Heart left ventricle (tissue), 16 donors: Measurements from ENCODE around the gene RUNX2. TPM values are rescaled to one million over a fixed set of nuclear protein-coding genes. Genes with fewer than 3 reads are reported as not detected.

Experiments used
- ATAC-seq, 4 donors: fragments of 200-7000 bp; cut with Tn5 transposase; one replicate each; pipeline ENCODE4 v1.9.1; 2020 to 2022; ENCODE audit warnings: moderate library complexity in 4 of 4, mild to moderate bottlenecking in 3 of 4, moderate number of reproducible peaks in 1 of 4
- DNase-seq, 5 donors: peaks; one replicate each; pipeline ENCODE4 v3.0.0-alpha.2; 2020
- H3K27ac ChIP-seq, 12 donors: fragments of 200-600 bp; sonication (generic) in 4 of 12; one replicate each; pipeline versions ENCODE4 v1.5.0 to v1.8.0; 2016 to 2022; ENCODE audit warnings: mild to moderate bottlenecking in 2 of 12
- H3K27me3 ChIP-seq, 9 donors: fragments of 200-600 bp; sonication (generic) in 2 of 9; one replicate each; pipeline versions ENCODE4 v1.5.1 to v1.8.0; 2016 to 2022; ENCODE audit warnings: mild to moderate bottlenecking in 3 of 9
- H3K36me3 ChIP-seq, 9 donors: fragments of 200-600 bp; sonication (generic) in 2 of 9; one replicate each; pipeline versions ENCODE4 v1.5.0 to v1.8.0; 2018 to 2022; ENCODE audit warnings: mild to moderate bottlenecking in 2 of 9
- H3K4me1 ChIP-seq, 12 donors: fragments of 200-600 bp; sonication (generic) in 4 of 12; one replicate each; pipeline versions ENCODE4 v1.5.0 to v1.8.0; 2016 to 2022; ENCODE audit warnings: mild to moderate bottlenecking in 3 of 12
- H3K4me3 ChIP-seq, 12 donors: fragments of 200-600 bp; sonication (generic) in 4 of 12; one replicate each; pipeline versions ENCODE4 v1.5.0 to v1.8.0; 2017 to 2022; ENCODE audit warnings: mild to moderate bottlenecking in 9 of 12, moderate library complexity in 4 of 12
- H3K9me3 ChIP-seq, 12 donors: fragments of 200-600 bp; sonication (generic) in 4 of 12; one replicate each; pipeline versions ENCODE4 v1.5.0 to v1.8.0; 2016 to 2022; ENCODE audit warnings: mild to moderate bottlenecking in 1 of 12
- POLR2A ChIP-seq, 2 donors: fragments of 450-650 bp; IDR thresholded peaks; one replicate each; pipeline ENCODE4 v1.6.1; 2017; ENCODE audit warnings: antibody characterized with exemption in 2 of 2, mild to moderate bottlenecking in 2 of 2, moderate library complexity in 2 of 2
- WGBS, 4 donors: extraction: QIAGEN DNeasy Blood & Tissue Kit in 2 of 4; methylation state at CpG; one replicate each; pipeline versions ENCODE4 v1.1.5 to v1.1.7; 2013 to 2018; 5-methylcytosine and 5-hydroxymethylcytosine counted together
- intact Hi-C, 10 donors: fragments of 100-400 bp; cut with DNase I; formaldehyde crosslinking; loops; one replicate each; pipeline versions ENCODE4 v1.11.1 to v1.14.2; 2022
- polyA plus RNA-seq, 2 donors: library from polyadenylated mRNA; stranded (reverse); fragments of 200-250 nt; gene quantifications; one replicate each; pipeline ENCODE4 v1.2.3, GENCODE V29; 2013
- total RNA-seq, 9 donors: library from RNA; depleted of rRNA in 2 of 9; stranded (reverse); fragments of >200 nt in 2 of 9; fragmentation: NEBNext Ultra II Directional in 3 of 9; extraction: Animal tissue kit (Norgen Biotek cat#: 25700) in 3 of 9; gene quantifications; one replicate each; pipeline versions ENCODE4 v1.1.0 to v1.2.4, GENCODE V29; 2016 to 2023
- TF ChIP-seq, protein P1 (sequence below), 12 donors: fragments of 200-600 bp; sonication (generic) in 4 of 12; IDR thresholded peaks; one replicate each; pipeline versions ENCODE4 v1.5.0 to v1.8.0; 2018 to 2022; ENCODE audit warnings: antibody characterized with exemption in 12 of 12, mild to moderate bottlenecking in 5 of 12
- donor health status: ischemic (EF 13 %, LVEDD 7.1; RV severe dilation, severe dysfunction).
- donor health status: healthy with polysubstance abuse.
- donor health status: DM: no; HTN: yes; CAD: no.
- donor health status: DM: no; HTN: no; CAD: no.
- donor health status: ischemic (EF 25% LVEDD 6.9; RV normal size, moderate dysfunction).
- donor health status: ischemic (EF 25% LVEDD 5.7; RV mildly dilated, moderate dysfunction).
- donor health status: healthy.
- donor health status: DM: yes; HTN: yes; CAD: no.
- donor health status: ischemic (EF 35%, LVEDD 5.7; RV mildly dilated, moderate dysfunction).
- donor health status: nonischemic (EF 11% LVEDD 7.7; RV severe dilation, severe dysfunction).
- donor health status: DM: yes; HTN: yes; CAD: no.
- donor health status: PGD.
- donor health status: ischemic (EF 29% LVEDD 5.4; RV normal size, mild dysfunction).
- donor health status: nonischemic (EF 23%, LVEDD 6.1; RV moderate dilation, normal function).

The RUNX2 gene
- total and polyA plus RNA-seq, 11 donors, result 0.37 to 3.1 (median 2.0) TPM

DNA sequence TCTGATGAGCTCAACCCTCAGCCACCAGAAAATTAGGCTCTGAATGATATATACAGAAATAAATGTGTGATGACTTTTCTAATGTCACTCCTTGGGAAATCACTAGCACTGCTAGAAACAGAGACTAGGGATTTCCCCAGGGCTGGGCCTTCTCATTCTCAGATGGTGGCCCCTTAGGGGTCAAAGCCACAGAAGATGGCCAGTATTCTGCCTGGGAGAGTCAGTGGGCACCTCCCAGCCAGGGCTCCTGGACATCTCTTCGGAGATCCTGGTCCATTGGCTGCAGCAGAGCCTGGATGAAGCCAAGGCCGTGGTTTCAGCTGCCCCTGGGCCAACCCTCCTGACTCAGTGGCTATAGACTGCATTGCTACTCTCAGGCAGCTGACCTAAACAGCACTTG lies 326.5 kb downstream of the RUNX2 start:
- Histone ChIP-seq H3K9me3 (peaks cover 0 to 4% (median 0%) of the 10 kb centered on the region in 12 donors), H3K27me3 (peaks cover 0 to 13% (median 0%) of the 10 kb centered on the region in 9 donors), H3K4me3 (no peak overlapping the region), H3K27ac (no peak overlapping the region), H3K36me3 (no peaks in the 10 kb centered on the region), H3K4me1 (no peaks in the 10 kb centered on the region)
- intact Hi-C loops, result no loop called here
- TF ChIP-seq, protein P1, sequence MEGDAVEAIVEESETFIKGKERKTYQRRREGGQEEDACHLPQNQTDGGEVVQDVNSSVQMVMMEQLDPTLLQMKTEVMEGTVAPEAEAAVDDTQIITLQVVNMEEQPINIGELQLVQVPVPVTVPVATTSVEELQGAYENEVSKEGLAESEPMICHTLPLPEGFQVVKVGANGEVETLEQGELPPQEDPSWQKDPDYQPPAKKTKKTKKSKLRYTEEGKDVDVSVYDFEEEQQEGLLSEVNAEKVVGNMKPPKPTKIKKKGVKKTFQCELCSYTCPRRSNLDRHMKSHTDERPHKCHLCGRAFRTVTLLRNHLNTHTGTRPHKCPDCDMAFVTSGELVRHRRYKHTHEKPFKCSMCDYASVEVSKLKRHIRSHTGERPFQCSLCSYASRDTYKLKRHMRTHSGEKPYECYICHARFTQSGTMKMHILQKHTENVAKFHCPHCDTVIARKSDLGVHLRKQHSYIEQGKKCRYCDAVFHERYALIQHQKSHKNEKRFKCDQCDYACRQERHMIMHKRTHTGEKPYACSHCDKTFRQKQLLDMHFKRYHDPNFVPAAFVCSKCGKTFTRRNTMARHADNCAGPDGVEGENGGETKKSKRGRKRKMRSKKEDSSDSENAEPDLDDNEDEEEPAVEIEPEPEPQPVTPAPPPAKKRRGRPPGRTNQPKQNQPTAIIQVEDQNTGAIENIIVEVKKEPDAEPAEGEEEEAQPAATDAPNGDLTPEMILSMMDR (IDR thresholded peaks at IDR 0.05), result no peak
- no peak for TF ChIP-seq POLR2A (IDR thresholded peaks at IDR 0.05)
- 79 to 84% (median 83%) methylated on average over 2 of the region's 2 CpGs for WGBS, 4 donors
- DNase-seq (no peak), ATAC-seq (no peak)

DNA sequence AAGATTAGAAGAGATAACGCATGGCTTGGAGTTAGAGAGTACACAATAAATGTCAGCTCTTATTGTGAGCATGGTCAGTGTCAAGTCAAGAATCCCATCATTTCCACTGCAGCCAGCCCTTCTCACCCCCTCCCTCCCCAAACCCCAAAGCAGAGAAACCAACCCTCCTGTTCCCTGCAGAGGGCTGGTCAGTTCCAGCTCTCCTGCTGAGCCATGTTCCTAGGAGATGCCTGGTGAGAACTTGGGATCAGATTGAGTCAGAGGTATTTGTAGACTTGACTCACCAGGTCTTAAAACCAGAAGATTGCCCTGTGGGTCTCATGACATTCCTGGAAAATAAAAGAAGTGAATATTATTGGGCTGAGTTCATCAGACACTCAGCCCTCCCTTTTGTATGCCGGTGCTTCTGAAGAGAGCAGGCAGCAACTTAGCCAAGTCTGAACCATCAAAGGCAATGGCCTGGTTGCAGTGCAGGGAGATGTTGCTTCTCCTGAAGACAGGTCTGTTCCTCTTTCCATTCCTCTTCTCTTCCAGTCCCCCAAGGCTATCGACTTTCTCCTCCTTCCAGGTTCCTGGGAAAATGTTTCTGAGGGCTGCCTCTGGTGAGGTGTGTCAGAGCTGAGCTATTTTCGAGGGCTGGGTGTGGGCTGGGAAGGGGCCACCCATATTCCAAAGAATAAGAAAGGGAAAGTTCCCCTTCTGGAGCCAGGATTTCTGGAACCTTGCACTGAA lies 327.8 kb downstream of the RUNX2 start:
- Histone ChIP-seq H3K9me3 (peaks cover 0 to 4% (median 0%) of the 10 kb centered on the region in 12 donors), H3K36me3 (no peaks in the 10 kb centered on the region), H3K27me3 (peaks cover 0 to 13% (median 0%) of the 10 kb centered on the region in 9 donors), H3K27ac (peak overlapping the region in 1 of 12 donors; percentile 45), H3K4me3 (no peak overlapping the region), H3K4me1 (no peaks in the 10 kb centered on the region)
- ATAC-seq (no peak), DNase-seq (no peak)
- intact Hi-C loops, result no loop called here
- TF ChIP-seq, protein P1 (IDR thresholded peaks at IDR 0.05), result no peak
- no peak for TF ChIP-seq POLR2A (IDR thresholded peaks at IDR 0.05)
- 68 to 86% (median 78%) methylated on average over 4 of the region's 4 CpGs for WGBS, 4 donors

DNA sequence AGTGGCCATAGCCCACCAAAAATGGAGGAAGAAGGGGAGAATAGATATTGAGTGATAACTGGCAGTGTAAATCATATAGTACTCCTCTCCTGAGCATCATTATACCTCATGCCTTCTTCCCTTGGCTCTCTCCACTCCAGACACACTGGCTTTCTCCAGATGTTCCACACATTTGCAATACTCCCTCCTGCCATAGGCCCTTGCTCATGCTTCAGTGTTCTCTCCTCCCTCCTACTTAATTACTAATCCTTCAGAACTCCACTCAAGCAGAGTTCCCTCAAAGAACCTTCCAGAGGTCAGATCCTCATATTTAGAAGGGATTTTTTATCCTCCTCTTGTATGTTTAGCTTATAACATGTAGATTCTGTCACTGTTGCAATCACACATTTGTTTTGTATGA lies 329.1 kb downstream of the RUNX2 start:
- intact Hi-C loops, result no loop called here
- Histone ChIP-seq H3K27ac (no peak overlapping the region), H3K4me1 (no peaks in the 10 kb centered on the region), H3K4me3 (no peak overlapping the region), H3K27me3 (peaks cover 0 to 13% (median 0%) of the 10 kb centered on the region in 9 donors), H3K36me3 (no peaks in the 10 kb centered on the region), H3K9me3 (peaks cover 0 to 4% (median 0%) of the 10 kb centered on the region in 12 donors)
- TF ChIP-seq, protein P1 (IDR thresholded peaks at IDR 0.05), result no peak
- TF ChIP-seq POLR2A (IDR thresholded peaks at IDR 0.05), result no peak
- DNase-seq (no peak), ATAC-seq (no peak)

DNA sequence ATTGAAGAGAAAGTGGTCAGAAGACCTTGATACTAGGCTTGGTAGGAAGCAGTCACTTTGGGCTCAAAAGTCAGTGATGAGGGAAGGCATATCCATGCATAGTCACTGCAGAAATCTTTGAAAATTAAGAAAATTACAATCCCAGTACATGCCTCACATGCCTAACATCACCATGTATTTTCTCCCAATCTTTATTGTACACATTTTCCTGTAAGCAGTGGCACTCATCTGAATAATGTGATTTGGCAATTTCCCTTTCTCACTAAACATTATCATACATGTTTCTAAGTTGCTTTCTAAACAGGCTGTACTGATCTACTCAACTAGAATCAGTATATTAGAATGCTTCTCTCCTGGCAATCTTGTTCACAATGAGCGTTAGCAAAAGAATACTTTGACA lies 330.3 kb downstream of the RUNX2 start:
- 95 to 100% (median 96%) methylated on average over 1 of the region's 1 CpG for WGBS, 4 donors

More for the DNA sequence above, 330.3 kb downstream of the RUNX2 start:
- Histone ChIP-seq H3K4me3 (no peak overlapping the region), H3K27ac (no peak overlapping the region), H3K4me1 (peaks cover 0 to 4% (median 0%) of the 10 kb centered on the region in 12 donors), H3K36me3 (no peaks in the 10 kb centered on the region), H3K27me3 (peaks cover 3 to 23% (median 7%) of the 10 kb centered on the region in 9 donors), H3K9me3 (peaks cover 0 to 4% (median 0%) of the 10 kb centered on the region in 12 donors)
- TF ChIP-seq, protein P1 (IDR thresholded peaks at IDR 0.05), result no peak
- no peak for TF ChIP-seq POLR2A (IDR thresholded peaks at IDR 0.05)
- no peak for DNase-seq
- intact Hi-C loops, result no loop called here
- ATAC-seq, result no peak
